ENCODE results near the gene CNGB1. TPM values are rescaled to one million over a fixed set of nuclear protein-coding genes. Genes with fewer than 3 reads are reported as not detected.
"Not testable (repeated sequence)": the region's sequence is repeated elsewhere in the genome, so short reads cannot be mapped to it uniquely, and the experiment has no call there.

The CNGB1 gene
- total RNA-seq, 2 donors from 2014 or later, result 0.51 TPM; not detected in 1

- no peak overlapping the region for H3K27ac Mint-ChIP-seq
- DNase-seq (ENCODE audit: low spot score in 2 of 2) (no peak), ATAC-seq (no peak)
- no peaks in the 10 kb centered on the region for H3K9me3 Mint-ChIP-seq
- no peaks in the 10 kb centered on the region for H3K36me3 Mint-ChIP-seq
These were observed 88.1 kb downstream of the CNGB1 start for GRCh38 chr16:57882792-57883191.

DNA sequence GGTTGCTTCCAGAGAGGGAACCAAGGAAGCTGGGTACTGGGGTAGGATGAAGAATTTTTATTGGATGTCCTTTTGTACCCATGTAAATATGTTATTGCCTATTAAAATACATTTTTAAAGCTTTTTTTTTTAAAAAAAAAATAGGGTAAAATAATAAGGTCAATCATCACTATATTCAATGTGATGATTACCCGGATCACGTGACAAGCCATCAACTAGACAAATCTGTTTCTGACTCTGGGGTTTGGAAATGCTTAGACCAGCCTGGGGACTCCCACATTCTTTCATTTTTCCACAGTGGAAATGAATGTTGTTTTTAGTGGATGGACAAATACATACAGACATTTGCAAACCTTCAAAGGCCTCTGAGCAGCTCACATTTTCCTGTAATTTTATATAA lies 88.7 kb downstream of the CNGB1 start:
- ATAC-seq, result no peak

GRCh38 chr16:57878586-57878985 lies 92.3 kb downstream of the CNGB1 start:
- ATAC-seq, result no peak
- Mint-ChIP-seq H3K27ac (no peak overlapping the region), H3K36me3 (no peaks in the 10 kb centered on the region)

More for the DNA sequence above, 88.7 kb downstream of the CNGB1 start:
- Mint-ChIP-seq H3K36me3 (no peaks in the 10 kb centered on the region), H3K9me3 (no peaks in the 10 kb centered on the region), H3K27ac (no peak overlapping the region)
- DNase-seq (ENCODE audit: low spot score in 2 of 2), result no peak

DNA sequence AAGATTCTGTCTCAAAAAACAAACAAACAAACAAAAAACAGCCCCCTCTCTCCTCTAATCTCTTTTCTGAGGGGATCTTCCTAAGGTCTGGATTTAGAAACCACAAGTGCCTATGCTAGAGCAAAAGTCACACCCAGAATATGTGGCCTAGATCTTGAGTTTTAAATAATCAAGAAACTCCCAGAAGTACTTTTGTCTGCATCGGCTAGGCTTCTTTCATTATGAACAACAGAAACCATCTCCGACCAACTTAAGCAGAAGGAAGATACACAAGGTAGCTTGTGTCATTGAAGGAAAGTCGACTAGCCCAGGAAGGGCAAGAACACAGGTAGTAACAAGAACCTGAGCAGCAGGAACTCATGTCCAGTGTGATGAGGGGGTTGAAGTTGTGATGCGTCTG lies 94.7 kb downstream of the CNGB1 start:
- Mint-ChIP-seq H3K36me3 (no peaks in the 10 kb centered on the region), H3K27ac (no peak overlapping the region), H3K9me3 (no peaks in the 10 kb centered on the region)
- ATAC-seq (peak in 1 of 2 donors; percentile 49), DNase-seq (ENCODE audit: low spot score in 2 of 2) (no peak)

More at GRCh38 chr16:57878586-57878985, 92.3 kb downstream of the CNGB1 start:
- DNase-seq (ENCODE audit: low spot score in 2 of 2), result no peak
- no peaks in the 10 kb centered on the region for H3K9me3 Mint-ChIP-seq

DNA sequence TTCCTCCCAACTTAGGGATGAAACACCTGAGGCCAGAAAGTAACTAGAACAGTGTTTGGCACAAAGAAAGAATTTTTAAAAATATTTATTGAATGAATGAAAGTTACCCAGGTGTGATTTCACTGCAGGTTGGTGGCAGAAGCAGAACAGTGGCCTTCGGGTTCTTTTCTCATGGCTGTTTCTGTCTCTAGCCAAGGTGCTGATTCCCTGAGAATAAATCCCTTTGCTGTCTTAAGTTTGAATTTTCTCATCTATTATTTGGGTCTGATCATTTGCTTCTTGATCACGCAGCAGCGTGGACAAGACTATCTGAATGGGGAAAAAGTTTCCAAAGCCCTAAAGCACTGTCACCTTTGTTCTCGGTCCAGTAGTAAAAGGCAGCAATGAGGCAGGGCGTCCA lies 95.6 kb downstream of the CNGB1 start:
- Mint-ChIP-seq H3K36me3 (no peaks in the 10 kb centered on the region), H3K9me3 (no peaks in the 10 kb centered on the region), H3K27ac (no peak overlapping the region)
- ATAC-seq (no peak), DNase-seq (ENCODE audit: low spot score in 2 of 2) (no peak)

GRCh38 chr16:57873218-57873617 lies 97.7 kb downstream of the CNGB1 start:
- no peaks in the 10 kb centered on the region for H3K9me3 Mint-ChIP-seq
- DNase-seq (ENCODE audit: low spot score in 2 of 2) (no peak), ATAC-seq (no peak)
- no peaks in the 10 kb centered on the region for H3K36me3 Mint-ChIP-seq
- H3K27ac Mint-ChIP-seq, result no peak overlapping the region

DNA sequence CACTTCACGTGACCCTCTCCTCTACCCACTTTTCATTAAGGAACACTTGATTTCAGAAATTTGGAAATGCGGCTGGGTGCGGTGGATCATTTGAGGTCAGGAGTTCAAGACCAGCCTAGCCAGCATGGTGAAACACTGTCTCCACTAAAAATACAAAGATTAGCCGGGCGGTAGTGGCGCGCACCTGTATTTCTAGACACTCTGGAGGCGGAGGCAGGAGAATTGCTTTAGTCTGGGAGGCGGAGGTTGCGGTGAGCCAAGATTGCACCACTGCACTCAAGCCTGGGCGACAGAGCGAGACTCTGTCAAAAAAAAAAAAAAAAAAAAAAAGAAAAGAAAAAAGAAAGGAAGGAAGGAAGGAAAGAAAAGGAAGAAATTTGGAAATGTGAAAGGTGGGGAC lies 98.2 kb downstream of the CNGB1 start:
- H3K36me3 Mint-ChIP-seq; DNase-seq (ENCODE audit: low spot score in 2 of 2); H3K9me3 Mint-ChIP-seq; H3K27ac Mint-ChIP-seq; ATAC-seq: not testable (repeated sequence)

DNA sequence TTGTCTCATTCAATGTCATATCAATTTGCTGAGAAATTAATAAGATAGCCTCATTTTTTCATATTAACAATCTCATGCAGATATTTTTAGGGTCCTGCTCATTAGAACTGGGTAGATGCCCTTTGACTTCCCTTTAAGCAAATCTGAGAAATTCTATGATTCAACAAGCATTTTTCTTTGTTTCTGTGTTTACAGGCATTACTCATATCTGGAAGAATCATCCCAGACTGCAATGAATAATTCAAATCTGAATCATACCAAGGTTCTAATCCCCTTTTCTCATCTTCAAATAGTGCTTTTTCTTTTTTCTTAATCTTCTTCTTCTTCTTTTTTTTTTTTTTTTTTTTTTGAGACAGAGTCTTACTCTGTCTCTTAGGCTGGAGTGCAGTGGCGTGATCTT lies 99.5 kb downstream of the CNGB1 start:
- no peaks in the 10 kb centered on the region for H3K36me3 Mint-ChIP-seq
- ATAC-seq (peak; percentile 55 to 94), DNase-seq (ENCODE audit: low spot score in 2 of 2) (no peak)
- H3K27ac Mint-ChIP-seq, result no peak overlapping the region
- no peaks in the 10 kb centered on the region for H3K9me3 Mint-ChIP-seq

- no peak for ATAC-seq
- peak overlapping the region in 1 of 2 donors; percentile 19 for H3K27ac Mint-ChIP-seq
- H3K36me3 Mint-ChIP-seq, result no peaks in the 10 kb centered on the region
These were observed 100.0 kb downstream of the CNGB1 start for GRCh38 chr16:57870753-57871454.

GRCh38 chr16:57868913-57869520 lies 101.9 kb downstream of the CNGB1 start:
- DNase-seq (ENCODE audit: low spot score in 2 of 2) (no peak), ATAC-seq (no peak)
- no peak overlapping the region for H3K27ac Mint-ChIP-seq
- H3K36me3 Mint-ChIP-seq, result no peaks in the 10 kb centered on the region
- no peaks in the 10 kb centered on the region for H3K9me3 Mint-ChIP-seq

More at GRCh38 chr16:57870753-57871454, 100.0 kb downstream of the CNGB1 start:
- H3K9me3 Mint-ChIP-seq, result no peaks in the 10 kb centered on the region
- DNase-seq (ENCODE audit: low spot score in 2 of 2), result no peak

- ATAC-seq (no peak), DNase-seq (ENCODE audit: low spot score in 2 of 2) (no peak)
- H3K36me3 Mint-ChIP-seq, result no peaks in the 10 kb centered on the region
- no peak overlapping the region for H3K27ac Mint-ChIP-seq
- H3K9me3 Mint-ChIP-seq, result no peaks in the 10 kb centered on the region
These were observed 103.8 kb downstream of the CNGB1 start for GRCh38 chr16:57867000-57867561.

DNA sequence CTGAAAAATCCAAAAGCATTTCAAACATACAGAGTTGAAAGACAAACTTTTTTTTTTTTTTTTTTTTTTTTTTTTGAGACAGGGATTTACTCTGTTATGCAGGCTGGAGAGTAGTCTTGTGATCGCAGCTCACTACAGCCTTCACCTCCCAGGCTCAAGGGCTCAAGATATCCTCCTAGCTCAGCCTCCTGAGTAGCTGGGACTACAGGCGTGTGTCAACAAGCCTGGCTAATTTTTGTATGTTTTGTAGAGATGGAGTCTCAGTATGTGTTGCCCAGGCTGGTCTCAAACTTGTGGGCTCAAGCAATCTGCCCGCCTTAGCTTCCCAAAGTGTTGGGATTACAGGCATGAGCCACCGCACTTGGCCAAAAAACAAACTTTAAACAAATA lies 104.4 kb downstream of the CNGB1 start:
- no peaks in the 10 kb centered on the region for H3K9me3 Mint-ChIP-seq
- H3K36me3 Mint-ChIP-seq, result no peaks in the 10 kb centered on the region
- H3K27ac Mint-ChIP-seq, result no peak overlapping the region
- ATAC-seq (no peak), DNase-seq (ENCODE audit: low spot score in 2 of 2) (no peak)

DNA sequence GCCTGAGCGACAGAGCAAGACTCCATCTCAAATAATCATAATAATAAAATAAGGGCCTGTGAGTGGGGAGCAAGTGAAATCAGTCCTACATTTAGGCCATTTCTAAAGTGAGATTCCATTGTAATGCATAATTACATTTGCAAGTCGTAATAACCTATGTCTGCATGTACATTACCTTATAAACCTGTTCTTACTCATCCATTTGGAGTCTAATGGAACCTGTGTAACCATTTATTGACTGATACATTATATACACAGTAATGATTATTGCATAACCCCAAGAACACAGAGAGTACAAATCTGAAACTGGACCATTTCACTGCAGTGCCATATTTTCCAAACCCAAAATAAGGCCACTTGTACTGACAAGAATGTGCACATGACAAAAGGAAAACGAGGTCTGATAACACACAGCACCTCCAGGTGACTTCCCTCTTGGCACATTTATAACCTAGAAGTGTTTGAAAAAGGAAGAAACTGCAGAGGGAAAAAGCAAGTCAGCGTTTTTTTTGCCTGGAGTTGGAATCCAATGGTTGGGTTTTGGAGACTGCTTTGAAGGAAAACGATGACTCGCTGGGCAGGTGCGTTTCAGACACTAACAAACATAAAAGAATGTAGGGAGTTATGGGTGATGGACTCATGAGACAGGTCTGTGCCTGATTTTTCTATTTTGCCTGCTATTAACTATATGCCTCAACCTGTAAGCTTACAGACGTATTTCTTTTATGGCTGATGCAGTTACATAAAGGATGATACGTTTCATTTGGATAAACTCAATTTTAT lies 105.0 kb downstream of the CNGB1 start:
- H3K36me3 Mint-ChIP-seq, result no peaks in the 10 kb centered on the region
- H3K27ac Mint-ChIP-seq, result no peak overlapping the region

GRCh38 chr16:57863434-57864160 lies 107.3 kb downstream of the CNGB1 start:
- Mint-ChIP-seq H3K36me3 (no peaks in the 10 kb centered on the region), H3K27ac (no peak overlapping the region), H3K9me3 (no peaks in the 10 kb centered on the region)
- no peak for DNase-seq (ENCODE audit: low spot score in 2 of 2)
- no peak for ATAC-seq

More for the DNA sequence above, 105.0 kb downstream of the CNGB1 start:
- H3K9me3 Mint-ChIP-seq, result no peaks in the 10 kb centered on the region
- ATAC-seq (no peak), DNase-seq (ENCODE audit: low spot score in 2 of 2) (no peak)

GRCh38 chr16:57862698-57863433 lies 108.1 kb downstream of the CNGB1 start:
- no peak for ATAC-seq
- H3K36me3 Mint-ChIP-seq, result no peaks in the 10 kb centered on the region

DNA sequence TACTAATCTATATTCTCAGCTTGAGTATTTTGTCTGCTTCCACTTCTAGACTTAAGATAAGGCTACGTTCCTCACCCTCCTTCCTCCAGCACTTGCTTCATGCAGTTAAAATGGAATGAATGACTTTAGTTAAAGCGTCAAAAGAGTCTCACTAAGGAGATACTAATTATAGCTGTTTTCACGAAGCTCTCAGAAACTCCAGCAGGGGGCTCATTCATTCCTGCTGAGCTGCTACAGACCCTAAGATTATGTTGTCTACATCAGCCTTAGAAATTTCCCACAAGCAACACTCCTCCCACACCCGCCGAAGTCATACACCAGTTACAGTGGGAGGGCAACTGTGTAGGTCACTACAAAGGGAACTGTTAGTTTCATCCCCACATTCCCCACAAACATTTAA lies 111.6 kb downstream of the CNGB1 start:
- H3K27ac Mint-ChIP-seq, result no peak overlapping the region
- ATAC-seq, result no peak
- H3K36me3 Mint-ChIP-seq, result no peaks in the 10 kb centered on the region
- DNase-seq (ENCODE audit: low spot score in 2 of 2), result no peak
- H3K9me3 Mint-ChIP-seq, result no peaks in the 10 kb centered on the region

More at GRCh38 chr16:57862698-57863433, 108.1 kb downstream of the CNGB1 start:
- DNase-seq (ENCODE audit: low spot score in 2 of 2), result no peak
- Mint-ChIP-seq H3K9me3 (no peaks in the 10 kb centered on the region), H3K27ac (no peak overlapping the region)

Data from activated naive CD4-positive, alpha-beta T cell treated with anti-CD3 and anti-CD28 coated beads, Interleukin-2, amount 50 U/mL, for 72 hours (primary cell).